NCI-H748 treated with DMSO at 0.1 percent for 48 hours (cell line): ENCODE data around the gene IL1RL2.

Experiments
- DNase-seq: peaks from one replicate; lab custom pipeline; 2025; lab: John Stamatoyannopoulos, UW

Gene IL1RL2

GRCh38 chr2:102186791-102187495 is at the start of gene IL1RL2:
IL1RL2 (plus strand) TSS chr2:102187023; CDS start chr2:102187868, 845 bp downstream.
- DNase-seq: no peak

- DNase-seq: no peak
Observed at GRCh38 chr2:102137138-102137537, 49.7 kb upstream of the IL1RL2 start.

- DNase-seq: no peak
Observed at GRCh38 chr2:102138331-102138730, 48.5 kb upstream of the IL1RL2 start.

GRCh38 chr2:102139851-102140250 is 47.0 kb upstream of the IL1RL2 start:
- no peak for DNase-seq

- no peak for DNase-seq
Observed at GRCh38 chr2:102140377-102140776, 46.4 kb upstream of the IL1RL2 start.

GRCh38 chr2:102141011-102141943 is 45.5 kb upstream of the IL1RL2 start:
- no peak for DNase-seq

GRCh38 chr2:102141970-102142828 is 44.6 kb upstream of the IL1RL2 start, which contains the start of gene IL1R1:
IL1R1 (plus strand) TSS chr2:102142746; CDS start chr2:102157725, 14,979 bp downstream.
- no peak for DNase-seq

GRCh38 chr2:102142829-102143449 is 43.9 kb upstream of the IL1RL2 start:
- no peak for DNase-seq

- no peak for DNase-seq
Observed at GRCh38 chr2:102143450-102143985, 43.3 kb upstream of the IL1RL2 start.

- no peak for DNase-seq
Observed at GRCh38 chr2:102144128-102144527, 42.7 kb upstream of the IL1RL2 start.

- no peak for DNase-seq
Observed at GRCh38 chr2:102145107-102145506, 41.7 kb upstream of the IL1RL2 start.

GRCh38 chr2:102145934-102146333 is 40.9 kb upstream of the IL1RL2 start:
- DNase-seq: no peak

- no peak for DNase-seq
Observed at GRCh38 chr2:102147935-102148334, 38.9 kb upstream of the IL1RL2 start.

- DNase-seq: no peak
Observed at GRCh38 chr2:102149243-102149642, 37.6 kb upstream of the IL1RL2 start.

GRCh38 chr2:102149644-102150455 is 37.0 kb upstream of the IL1RL2 start:
- DNase-seq: no peak

GRCh38 chr2:102154364-102154763 is 32.5 kb upstream of the IL1RL2 start:
- no peak for DNase-seq

- DNase-seq: no peak
Observed at GRCh38 chr2:102154946-102155702, 31.7 kb upstream of the IL1RL2 start.

- DNase-seq: no peak
Observed at GRCh38 chr2:102155703-102156515, 30.9 kb upstream of the IL1RL2 start.
